Measurements from ENCODE around the gene INO80C. TPM values are rescaled to one million over a fixed set of nuclear protein-coding genes. Genes with fewer than 3 reads are reported as not detected.

Gene INO80C
- total and polyA plus RNA-seq, 2 donors from 2014 or later = 20.9 to 38.2 TPM

GRCh38 chr18:35468711-35469110 is 29.0 kb downstream of the INO80C start:
- Histone ChIP-seq H3K9ac (ENCODE audit: low read length in 3 of 3) (no peak overlapping the region), H3K27ac (ENCODE audit: low read depth in 2 of 2, low read length in 2 of 2) (no peak overlapping the region), H3K27me3 (ENCODE audit: control insufficient read depth, insufficient read depth, low read length) (no peaks in the 10 kb centered on the region), H3K36me3 (ENCODE audit: control insufficient read depth in 2 of 3, insufficient read depth in 3 of 3, low read length in 3 of 3) (peaks cover 0 to 6% (median 0%) of the 10 kb centered on the region in 3 donors), H3K9me3 (ENCODE audit: control insufficient read depth in 2 of 3, insufficient read depth in 1 of 3, low read length in 3 of 3) (no peaks in the 10 kb centered on the region), H3K4me1 (ENCODE audit: control insufficient read depth in 2 of 3, insufficient read depth in 2 of 3, low read depth in 1 of 3, low read length in 3 of 3) (no peaks in the 10 kb centered on the region), H3K4me3 (ENCODE audit: low read length in 3 of 3) (no peak overlapping the region)
- FAIRE-seq (no peak), DNase-seq (peak in 3 of 5 donors; percentile 46 to 61 (median 60))
- TF ChIP-seq CTCF (IDR thresholded peaks at IDR 0.05; ENCODE audit: borderline replicate concordance, extremely low read depth, insufficient read depth) = no peak
- intact Hi-C loops (cut with DNase I) = no loop called here

- TF ChIP-seq CTCF (IDR thresholded peaks at IDR 0.05; ENCODE audit: borderline replicate concordance, extremely low read depth, insufficient read depth) = no peak
- no peak for DNase-seq
- peaks cover 0 to 2% (median 0%) of the 10 kb centered on the region in 3 donors for H3K4me1 ChIP-seq (ENCODE audit: control insufficient read depth in 2 of 3, insufficient read depth in 2 of 3, low read depth in 1 of 3, low read length in 3 of 3)
- H3K27ac ChIP-seq (ENCODE audit: low read depth in 2 of 2, low read length in 2 of 2) = no peak overlapping the region
- H3K36me3 ChIP-seq (ENCODE audit: control insufficient read depth in 2 of 3, insufficient read depth in 3 of 3, low read length in 3 of 3) = no peaks in the 10 kb centered on the region
- H3K9ac ChIP-seq (ENCODE audit: low read length in 3 of 3) = no peak overlapping the region
- intact Hi-C loops (cut with DNase I) = no loop called here
- H3K27me3 ChIP-seq (ENCODE audit: control insufficient read depth, insufficient read depth, low read length) = no peaks in the 10 kb centered on the region
- no peaks in the 10 kb centered on the region for H3K9me3 ChIP-seq (ENCODE audit: control insufficient read depth in 2 of 3, insufficient read depth in 1 of 3, low read length in 3 of 3)
- no peak for FAIRE-seq
- H3K4me3 ChIP-seq (ENCODE audit: low read length in 3 of 3) = no peak overlapping the region
Measured at GRCh38 chr18:35467624-35468016, 30.1 kb downstream of the INO80C start.

- Histone ChIP-seq H3K36me3 (ENCODE audit: control insufficient read depth in 2 of 3, insufficient read depth in 3 of 3, low read length in 3 of 3) (no peaks in the 10 kb centered on the region), H3K27me3 (ENCODE audit: control insufficient read depth, insufficient read depth, low read length) (no peaks in the 10 kb centered on the region), H3K9ac (ENCODE audit: low read length in 3 of 3) (no peak overlapping the region), H3K4me1 (ENCODE audit: control insufficient read depth in 2 of 3, insufficient read depth in 2 of 3, low read depth in 1 of 3, low read length in 3 of 3) (peaks cover 0 to 2% (median 0%) of the 10 kb centered on the region in 3 donors), H3K9me3 (ENCODE audit: control insufficient read depth in 2 of 3, insufficient read depth in 1 of 3, low read length in 3 of 3) (no peaks in the 10 kb centered on the region), H3K4me3 (ENCODE audit: low read length in 3 of 3) (no peak overlapping the region), H3K27ac (ENCODE audit: low read depth in 2 of 2, low read length in 2 of 2) (no peak overlapping the region)
- FAIRE-seq (no peak), DNase-seq (peak in 1 of 5 donors; percentile 26)
- TF ChIP-seq CTCF (IDR thresholded peaks at IDR 0.05; ENCODE audit: borderline replicate concordance, extremely low read depth, insufficient read depth) = no peak
- intact Hi-C loops (cut with DNase I) = no loop called here
Measured at GRCh38 chr18:35466815-35467623, 30.7 kb downstream of the INO80C start.
